ENCODE data around the gene CAMK2B. TPM values are rescaled to one million over a fixed set of nuclear protein-coding genes. Genes with fewer than 3 reads are reported as not detected.

Gene CAMK2B
- total RNA-seq, 4 donors from 2014 or later: 0.44 to 5.1 (median 0.81) TPM

DNA sequence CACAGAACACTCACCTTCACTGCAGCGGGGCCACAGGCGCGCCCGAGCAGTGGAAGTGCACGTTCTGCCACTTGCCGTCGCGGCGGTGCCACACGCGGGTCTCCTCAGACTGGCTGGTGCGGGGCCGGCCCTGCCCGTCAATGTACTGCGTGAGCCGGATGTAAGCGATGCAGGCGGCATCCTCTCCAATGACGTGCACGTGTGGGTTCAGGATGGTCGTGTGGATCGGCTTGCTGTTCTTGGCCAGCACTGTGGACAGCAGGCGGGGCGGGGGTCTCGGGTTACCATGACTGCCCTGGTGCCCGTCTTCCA, 105.4 kb downstream of the CAMK2B start:
- TF ChIP-seq, protein P1, sequence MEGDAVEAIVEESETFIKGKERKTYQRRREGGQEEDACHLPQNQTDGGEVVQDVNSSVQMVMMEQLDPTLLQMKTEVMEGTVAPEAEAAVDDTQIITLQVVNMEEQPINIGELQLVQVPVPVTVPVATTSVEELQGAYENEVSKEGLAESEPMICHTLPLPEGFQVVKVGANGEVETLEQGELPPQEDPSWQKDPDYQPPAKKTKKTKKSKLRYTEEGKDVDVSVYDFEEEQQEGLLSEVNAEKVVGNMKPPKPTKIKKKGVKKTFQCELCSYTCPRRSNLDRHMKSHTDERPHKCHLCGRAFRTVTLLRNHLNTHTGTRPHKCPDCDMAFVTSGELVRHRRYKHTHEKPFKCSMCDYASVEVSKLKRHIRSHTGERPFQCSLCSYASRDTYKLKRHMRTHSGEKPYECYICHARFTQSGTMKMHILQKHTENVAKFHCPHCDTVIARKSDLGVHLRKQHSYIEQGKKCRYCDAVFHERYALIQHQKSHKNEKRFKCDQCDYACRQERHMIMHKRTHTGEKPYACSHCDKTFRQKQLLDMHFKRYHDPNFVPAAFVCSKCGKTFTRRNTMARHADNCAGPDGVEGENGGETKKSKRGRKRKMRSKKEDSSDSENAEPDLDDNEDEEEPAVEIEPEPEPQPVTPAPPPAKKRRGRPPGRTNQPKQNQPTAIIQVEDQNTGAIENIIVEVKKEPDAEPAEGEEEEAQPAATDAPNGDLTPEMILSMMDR (IDR thresholded peaks at IDR 0.05; ENCODE audit: low read depth): no peak

DNA sequence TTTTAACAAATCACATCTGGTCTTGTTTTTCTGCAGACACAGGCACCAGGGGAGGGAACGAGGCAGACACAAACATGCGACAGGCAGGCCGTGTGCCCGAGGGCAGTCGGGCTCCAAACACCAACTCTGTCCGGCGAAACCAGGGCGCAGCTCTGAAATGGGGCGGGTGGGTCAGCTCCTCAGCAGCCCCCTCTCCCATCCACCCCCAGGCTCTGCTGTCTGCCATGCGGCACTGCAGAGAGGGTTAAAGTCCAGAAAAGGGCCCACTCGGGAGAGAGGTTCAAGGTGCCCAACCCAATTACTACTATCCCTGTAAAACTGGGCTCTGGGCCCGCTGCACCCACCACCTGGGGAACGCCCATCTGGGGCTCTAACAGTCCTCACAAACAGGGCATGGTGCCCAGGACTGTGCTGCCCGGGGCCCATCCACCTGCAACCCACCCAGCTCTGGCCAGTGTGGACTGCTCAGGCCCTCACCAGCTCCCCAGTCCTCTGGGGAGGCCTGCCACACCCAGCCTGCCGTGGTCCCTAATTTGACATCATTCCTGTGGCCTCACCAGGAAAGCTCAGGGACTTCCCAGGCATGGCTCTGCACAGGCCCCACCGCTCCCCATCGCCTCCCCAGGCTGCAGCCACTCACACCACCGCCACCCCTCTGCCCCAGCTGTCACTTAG, 105.9 kb downstream of the CAMK2B start:
- TF ChIP-seq, protein P1 (IDR thresholded peaks at IDR 0.05; ENCODE audit: low read depth): no peak

DNA sequence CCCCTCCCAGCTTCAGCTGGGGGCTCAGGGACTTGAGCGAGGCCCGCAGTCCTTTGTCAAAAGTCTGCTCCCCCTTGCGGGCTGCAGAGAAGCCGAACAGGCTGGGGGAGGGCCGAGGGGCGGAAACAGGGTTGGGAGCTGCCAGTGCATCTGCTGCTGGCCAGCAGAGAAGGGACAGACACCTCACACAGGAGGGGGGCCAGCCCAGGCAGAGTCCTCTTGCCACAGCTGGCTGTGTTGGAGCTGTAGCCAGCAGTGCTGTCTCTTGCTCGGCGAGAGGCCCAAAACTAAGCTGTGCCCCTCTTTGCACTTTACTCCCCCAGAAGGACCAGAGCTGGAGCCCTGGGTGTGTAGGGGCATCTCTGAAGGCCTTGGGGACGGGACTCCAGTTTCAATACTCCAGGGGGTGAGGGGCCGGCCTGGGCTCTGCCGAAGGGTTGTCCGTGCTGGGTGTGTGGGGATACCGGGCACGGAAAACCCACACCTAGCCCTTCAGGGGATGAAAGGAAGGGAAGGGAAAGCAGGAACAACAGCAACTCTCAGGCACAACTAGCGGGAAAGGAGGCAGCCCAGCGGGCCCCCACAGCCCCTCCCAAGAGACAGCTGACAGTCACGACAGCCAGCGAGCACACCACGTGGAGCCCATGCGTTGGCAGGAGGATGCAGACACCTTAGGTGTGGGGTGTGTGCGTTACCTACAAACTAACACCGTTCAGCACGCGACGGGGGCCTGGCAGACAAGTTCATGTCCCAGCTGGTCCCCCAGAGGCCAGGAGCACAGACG, 106.8 kb downstream of the CAMK2B start:
- TF ChIP-seq, protein P1 (IDR thresholded peaks at IDR 0.05; ENCODE audit: low read depth): no peak

DNA sequence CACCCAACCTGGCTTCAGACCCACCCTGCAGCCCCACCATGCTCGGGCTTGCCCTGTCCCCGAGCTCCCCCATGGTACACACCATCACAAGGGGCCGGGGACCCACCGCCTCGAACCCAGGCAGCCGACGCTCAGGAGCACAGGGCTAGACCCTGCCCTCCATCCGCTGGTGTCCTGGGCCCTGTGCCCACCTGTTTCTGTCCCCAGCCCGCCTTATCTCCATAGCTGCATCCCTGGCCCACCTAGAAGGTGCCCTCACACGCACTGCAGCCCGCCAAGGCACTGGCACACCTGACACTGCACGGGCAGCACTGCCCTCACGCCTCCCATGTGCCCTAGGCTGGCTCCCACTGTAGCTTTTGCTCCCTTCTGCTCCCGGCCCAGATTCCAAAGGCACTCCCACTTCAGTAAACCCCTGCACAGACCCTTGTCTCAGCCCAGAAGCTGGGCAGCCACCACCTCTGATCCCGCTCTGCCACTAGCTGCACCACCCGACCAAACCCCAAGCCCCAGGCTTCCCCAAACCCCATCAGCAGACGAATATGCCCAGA, 107.5 kb downstream of the CAMK2B start:
- TF ChIP-seq, protein P1 (IDR thresholded peaks at IDR 0.05; ENCODE audit: low read depth): no peak

DNA sequence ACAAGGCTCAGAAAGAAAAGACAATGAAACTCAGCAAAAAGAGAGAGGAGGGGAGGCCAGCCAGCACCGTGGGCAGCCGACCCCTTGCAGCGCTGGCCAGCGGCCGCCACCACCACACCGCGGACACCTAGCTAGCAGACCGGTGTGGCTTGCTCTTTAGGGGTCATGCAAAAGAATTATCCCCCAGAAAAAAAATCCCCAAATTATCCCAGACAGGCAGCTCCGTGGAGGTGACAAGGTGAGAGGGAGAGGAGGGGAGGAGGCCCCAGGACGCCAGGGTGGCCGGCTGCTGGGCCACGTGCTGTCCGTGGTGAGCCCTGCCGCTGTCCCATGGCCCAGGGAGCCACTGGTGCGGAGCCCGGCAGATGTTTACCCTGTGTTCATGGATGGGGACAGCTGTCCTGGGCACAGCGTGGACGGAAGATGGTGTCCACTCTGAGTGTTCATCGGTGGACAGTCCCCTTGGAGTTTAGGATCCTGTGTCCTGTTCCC, 108.1 kb downstream of the CAMK2B start:
- TF ChIP-seq, protein P1 (IDR thresholded peaks at IDR 0.05; ENCODE audit: low read depth): no peak

DNA sequence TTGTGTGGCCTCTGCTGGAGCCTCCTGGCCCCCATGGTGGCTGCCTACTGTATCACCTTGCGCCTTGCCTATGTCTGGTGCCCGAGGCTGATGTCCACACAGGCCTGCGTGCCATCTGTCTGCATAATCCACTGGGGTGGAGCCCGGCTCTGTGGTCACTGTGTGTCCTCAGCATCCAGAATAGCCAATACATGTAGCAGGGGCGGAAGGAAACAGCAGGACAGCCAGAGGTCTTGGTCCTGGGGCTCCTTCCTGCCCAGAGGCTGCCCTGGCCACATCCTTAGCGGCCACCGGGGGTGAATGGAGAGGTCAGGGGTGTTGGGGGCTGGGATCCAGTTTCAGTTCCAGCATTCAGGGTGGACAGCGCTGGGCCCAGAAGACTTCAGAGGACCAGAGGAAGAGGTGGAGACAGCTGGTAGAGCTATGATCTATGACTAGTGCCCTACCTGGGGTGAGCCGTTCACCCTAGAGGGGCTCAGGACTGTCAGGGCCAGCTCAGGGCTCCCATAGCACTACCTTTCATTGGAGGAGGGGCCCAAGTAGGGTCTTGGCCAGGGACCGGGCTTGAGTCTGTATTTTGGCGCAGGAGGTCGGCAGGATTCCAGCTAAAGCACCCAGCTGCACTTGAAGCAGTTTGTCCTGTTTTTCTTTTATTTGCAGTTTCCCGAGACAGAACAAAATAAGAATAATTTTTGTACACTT, 108.7 kb downstream of the CAMK2B start:
- TF ChIP-seq, protein P1 (IDR thresholded peaks at IDR 0.05; ENCODE audit: low read depth): no peak

DNA sequence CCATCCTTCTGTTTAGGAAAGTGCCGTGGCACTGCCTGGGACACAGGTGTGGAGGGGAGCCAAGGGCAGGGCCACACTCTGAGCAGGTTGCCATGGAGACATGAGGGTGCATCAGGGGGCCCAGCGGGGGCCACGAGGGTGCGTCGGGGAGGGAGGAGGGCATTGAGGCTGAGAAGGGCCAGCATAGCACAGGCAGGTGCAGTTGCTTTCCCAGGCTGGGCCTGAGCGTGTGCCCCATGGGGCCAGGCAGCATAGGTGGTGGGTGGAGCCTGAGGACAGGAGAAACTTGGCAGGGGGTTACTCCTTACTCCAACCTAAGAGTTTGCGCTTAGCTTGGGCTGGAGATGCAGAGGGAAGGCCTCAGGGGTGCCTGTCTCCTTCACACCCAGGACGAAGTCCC, 109.4 kb downstream of the CAMK2B start:
- TF ChIP-seq, protein P1 (IDR thresholded peaks at IDR 0.05; ENCODE audit: low read depth): no peak

Data from subcutaneous adipose tissue (tissue), 4 donors.